Measurements from ENCODE around the gene CACYBP. TPM values are rescaled to one million over a fixed set of nuclear protein-coding genes. Genes with fewer than 3 reads are reported as not detected.

CACYBP gene
- total RNA-seq, 1 experiment from 2014 or later, result 137 TPM

GRCh38 chr1:174991473-174991872 lies 8.3 kb upstream of the CACYBP start:
- Histone ChIP-seq H3K27me3 (ENCODE audit: control insufficient read depth, insufficient read depth, low read length) (no peaks in the 10 kb centered on the region), H3K36me3 (ENCODE audit: control insufficient read depth, insufficient read depth, low read length) (no peaks in the 10 kb centered on the region), H3K27ac (ENCODE audit: low read length) (peak overlapping the region; percentile 90; the same call in 1 of the 2 replicates), H3K9me3 (ENCODE audit: control insufficient read depth, insufficient read depth, low read depth, low read length) (no peaks in the 10 kb centered on the region), H3K4me3 (ENCODE audit: low read depth in 2 of 2, low read length in 2 of 2) (no peak overlapping the region), H3K4me1 (ENCODE audit: control insufficient read depth, insufficient read depth, low read length) (peaks cover 9% of the 10 kb centered on the region)
- ChIA-PET CTCF (no interaction called here), POLR2A (no interaction called here)
- ATAC-seq (no peak), DNase-seq (ENCODE audit: low read depth, low spot score) (no peak)
- intact Hi-C loops (cut with micrococcal nuclease; ENCODE audit: unreplicated experiment), result no loop called here
- no TSS peak for BruUV-seq (replicated peaks)
- TF ChIP-seq TCF7L2 (IDR thresholded peaks at IDR 0.05; ENCODE audit: low read depth, low read length) (no peak), SIN3A (IDR thresholded peaks at IDR 0.05; ENCODE audit: borderline replicate concordance, insufficient read depth, low read depth, low read length) (no peak), CTCF (IDR thresholded peaks at IDR 0.05) (no peak), POLR2AphosphoS5 (IDR thresholded peaks at IDR 0.05; ENCODE audit: low read depth, low read length) (no peak), REST (IDR thresholded peaks at IDR 0.05; ENCODE audit: insufficient read depth in 1 of 2, low read depth in 2 of 2, low read length in 1 of 2) (no peak)
- in situ Hi-C loops (cut with HindIII; ENCODE audit: low pct_unique_long_range_greater_than_20kb, low sequenced_read_pairs), result no loop called here

GRCh38 chr1:174995121-174995520 lies 4.6 kb upstream of the CACYBP start:
- peaks cover 2% of the 10 kb centered on the region; the same call in 1 of the 2 replicates for H3K36me3 ChIP-seq (ENCODE audit: control insufficient read depth, insufficient read depth, low read length)
- H3K4me3 ChIP-seq (ENCODE audit: low read depth in 2 of 2, low read length in 2 of 2), result no peak overlapping the region
- no peak for ATAC-seq
- no peak for DNase-seq (ENCODE audit: low read depth, low spot score)
- TF ChIP-seq SIN3A (IDR thresholded peaks at IDR 0.05; ENCODE audit: borderline replicate concordance, insufficient read depth, low read depth, low read length), result no peak
- no peak for TF ChIP-seq REST (IDR thresholded peaks at IDR 0.05; ENCODE audit: insufficient read depth in 1 of 2, low read depth in 2 of 2, low read length in 1 of 2)
- TF ChIP-seq TCF7L2 (IDR thresholded peaks at IDR 0.05; ENCODE audit: low read depth, low read length), result no peak
- no peak for TF ChIP-seq CTCF (IDR thresholded peaks at IDR 0.05)
- no peak for TF ChIP-seq POLR2AphosphoS5 (IDR thresholded peaks at IDR 0.05; ENCODE audit: low read depth, low read length)
- intact Hi-C loops (cut with micrococcal nuclease; ENCODE audit: unreplicated experiment), result no loop called here
- H3K9me3 ChIP-seq (ENCODE audit: control insufficient read depth, insufficient read depth, low read depth, low read length), result no peaks in the 10 kb centered on the region
- BruUV-seq (replicated peaks), result no TSS peak
- no peaks in the 10 kb centered on the region for H3K27me3 ChIP-seq (ENCODE audit: control insufficient read depth, insufficient read depth, low read length)
- no peak overlapping the region for H3K27ac ChIP-seq (ENCODE audit: low read length)
- CTCF ChIA-PET, result no interaction called here
- peaks cover 13% of the 10 kb centered on the region for H3K4me1 ChIP-seq (ENCODE audit: control insufficient read depth, insufficient read depth, low read length)
- POLR2A ChIA-PET, result interaction anchor here (0.6 kb wide), 1 partner anchor 10 kb away, joined by 3 read pairs; no protein-coding TSS in a partner anchor
- in situ Hi-C loops (cut with HindIII; ENCODE audit: low pct_unique_long_range_greater_than_20kb, low sequenced_read_pairs), result no loop called here

Measured in Panc1 (cell line).